ENCODE data around the gene RGS7.

The RGS7 gene

DNA sequence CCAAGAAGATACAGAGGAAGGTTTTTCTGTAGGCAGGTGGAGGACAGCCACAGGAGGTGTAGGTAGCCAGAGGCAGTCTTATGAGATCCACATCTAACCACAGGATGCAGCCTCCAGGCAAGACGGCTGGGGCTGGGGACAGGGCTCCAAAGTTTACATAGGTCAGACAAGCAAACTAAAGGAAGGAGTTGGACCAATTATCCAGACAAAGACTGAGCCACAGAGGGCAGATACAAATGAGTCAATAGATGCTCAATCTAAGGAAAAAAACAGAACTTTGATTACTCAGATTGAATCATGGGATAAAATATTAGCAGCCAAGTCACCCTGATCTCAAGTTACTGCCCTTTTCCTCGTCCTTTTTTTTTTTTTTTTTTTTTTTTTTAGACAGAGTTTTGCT lies 91.6 kb downstream of the RGS7 start:
- H3K4me3 ChIP-seq (ENCODE audit: low read length, poor library complexity, severe bottlenecking) = no peak overlapping the region
- no peaks in the 10 kb centered on the region for H3K79me2 ChIP-seq (ENCODE audit: insufficient read depth, low read length)
- no peak overlapping the region for H3K9ac ChIP-seq (ENCODE audit: low read depth, low read length, poor library complexity, severe bottlenecking)
- no peak for TF ChIP-seq EZH2phosphoT487 (IDR thresholded peaks at IDR 0.05; ENCODE audit: borderline replicate concordance)
- no peak for TF ChIP-seq CTCF (conservative IDR thresholded peaks at IDR 0.05; ENCODE audit: low read length)
- no peaks in the 10 kb centered on the region for H3K27me3 ChIP-seq (ENCODE audit: insufficient read depth, low read length, poor library complexity, severe bottlenecking)
- no peaks in the 10 kb centered on the region for H4K20me1 ChIP-seq (ENCODE audit: insufficient read depth, low read length, poor library complexity, severe bottlenecking)
- no peaks in the 10 kb centered on the region for H3K36me3 ChIP-seq (ENCODE audit: insufficient read depth, low read length)
- no peak overlapping the region for H3K4me2 ChIP-seq (ENCODE audit: low read depth, low read length, poor library complexity, severe bottlenecking)
- no peak overlapping the region for H2AFZ ChIP-seq (ENCODE audit: low read length)
- peaks cover 5% of the 10 kb centered on the region; the same call in 1 of the 2 replicates for H3K9me3 ChIP-seq (ENCODE audit: insufficient read depth, low read depth, low read length)
- H3K9me2 ChIP-seq (replicated peaks; ENCODE audit: low read depth, low read length) = no peaks in the 10 kb centered on the region
- no peaks in the 10 kb centered on the region for H3F3A ChIP-seq (ENCODE audit: low read depth)
- no peaks in the 10 kb centered on the region for H3K4me1 ChIP-seq (ENCODE audit: insufficient read depth, low read length, poor library complexity, severe bottlenecking)

DNA sequence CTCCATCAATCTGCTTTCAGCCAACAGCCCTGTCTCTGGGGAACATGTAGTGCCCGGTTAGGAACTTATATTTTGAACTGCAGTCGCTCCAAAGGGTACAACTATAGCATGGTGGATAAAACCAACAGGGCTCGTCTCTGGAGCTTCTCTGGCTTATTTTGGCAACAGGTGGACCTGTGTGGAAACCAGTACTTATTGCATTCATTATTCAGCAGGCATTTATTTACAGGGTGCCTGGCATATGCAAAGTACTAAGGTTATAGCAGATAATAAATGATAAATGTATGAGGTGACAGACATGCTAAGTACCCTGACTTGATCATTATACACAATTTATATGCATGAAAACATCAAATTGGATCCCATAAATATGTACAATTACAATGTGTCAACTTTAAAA lies 93.7 kb downstream of the RGS7 start:
- H2AFZ ChIP-seq (ENCODE audit: low read length) = no peak overlapping the region
- no peaks in the 10 kb centered on the region for H3K4me1 ChIP-seq (ENCODE audit: insufficient read depth, low read length, poor library complexity, severe bottlenecking)
- H3K9ac ChIP-seq (ENCODE audit: low read depth, low read length, poor library complexity, severe bottlenecking) = no peak overlapping the region
- no peaks in the 10 kb centered on the region for H3K79me2 ChIP-seq (ENCODE audit: insufficient read depth, low read length)
- TF ChIP-seq CTCF (conservative IDR thresholded peaks at IDR 0.05; ENCODE audit: low read length) = no peak
- no peak for TF ChIP-seq EZH2phosphoT487 (IDR thresholded peaks at IDR 0.05; ENCODE audit: borderline replicate concordance)
- H3K9me3 ChIP-seq (ENCODE audit: insufficient read depth, low read depth, low read length) = peaks cover 5% of the 10 kb centered on the region; the same call in 1 of the 2 replicates
- no peaks in the 10 kb centered on the region for H3K27me3 ChIP-seq (ENCODE audit: insufficient read depth, low read length, poor library complexity, severe bottlenecking)
- no peaks in the 10 kb centered on the region for H3K36me3 ChIP-seq (ENCODE audit: insufficient read depth, low read length)
- no peak overlapping the region for H3K4me3 ChIP-seq (ENCODE audit: low read length, poor library complexity, severe bottlenecking)
- H3K9me2 ChIP-seq (replicated peaks; ENCODE audit: low read depth, low read length) = no peaks in the 10 kb centered on the region
- no peaks in the 10 kb centered on the region for H3F3A ChIP-seq (ENCODE audit: low read depth)
- H4K20me1 ChIP-seq (ENCODE audit: insufficient read depth, low read length, poor library complexity, severe bottlenecking) = no peaks in the 10 kb centered on the region
- H3K4me2 ChIP-seq (ENCODE audit: low read depth, low read length, poor library complexity, severe bottlenecking) = no peak overlapping the region

- Histone ChIP-seq H3K9ac (ENCODE audit: low read depth, low read length, poor library complexity, severe bottlenecking) (no peak overlapping the region), H3K79me2 (ENCODE audit: insufficient read depth, low read length) (no peaks in the 10 kb centered on the region), H3K9me3 (ENCODE audit: insufficient read depth, low read depth, low read length) (no peaks in the 10 kb centered on the region), H3K27me3 (ENCODE audit: insufficient read depth, low read length, poor library complexity, severe bottlenecking) (no peaks in the 10 kb centered on the region), H3F3A (ENCODE audit: low read depth) (no peaks in the 10 kb centered on the region), H3K36me3 (ENCODE audit: insufficient read depth, low read length) (no peaks in the 10 kb centered on the region), H3K4me2 (ENCODE audit: low read depth, low read length, poor library complexity, severe bottlenecking) (no peak overlapping the region), H3K4me3 (ENCODE audit: low read length, poor library complexity, severe bottlenecking) (no peak overlapping the region), H2AFZ (ENCODE audit: low read length) (no peak overlapping the region), H4K20me1 (ENCODE audit: insufficient read depth, low read length, poor library complexity, severe bottlenecking) (no peaks in the 10 kb centered on the region), H3K4me1 (ENCODE audit: insufficient read depth, low read length, poor library complexity, severe bottlenecking) (no peaks in the 10 kb centered on the region), H3K9me2 (replicated peaks; ENCODE audit: low read depth, low read length) (no peaks in the 10 kb centered on the region)
- TF ChIP-seq EZH2phosphoT487 (IDR thresholded peaks at IDR 0.05; ENCODE audit: borderline replicate concordance) (no peak), CTCF (conservative IDR thresholded peaks at IDR 0.05; ENCODE audit: low read length) (no peak)
Observed at GRCh38 chr1:241253471-241253870, 103.5 kb downstream of the RGS7 start.
